Type B pancreatic cell (in vitro differentiated cells): ENCODE measurements around the gene C3orf18. TPM values are rescaled to one million over a fixed set of nuclear protein-coding genes. Genes with fewer than 3 reads are reported as not detected.

ENCODE experiments used
- DNase-seq: peaks from one replicate; pipeline ENCODE4 v3.0.0; 2021; ENCODE audit warnings: mixed read lengths; ENCODE audit not compliant: unreplicated experiment; ENCODE audit errors: extremely low spot score
- H3K27ac Mint-ChIP-seq: 2 replicates; pipeline ENCODE4 v1.8.0; 2021; ENCODE audit warnings: mild to moderate bottlenecking, mixed read lengths
- H3K27me3 Mint-ChIP-seq: 2 replicates; pipeline ENCODE4 v1.8.0; 2021; ENCODE audit warnings: mixed read lengths
- H3K36me3 Mint-ChIP-seq: 2 replicates; pipeline ENCODE4 v1.8.0; 2021; ENCODE audit warnings: mixed read lengths
- H3K4me1 Mint-ChIP-seq: one replicate; pipeline ENCODE4 v1.8.0; 2021; ENCODE audit warnings: mixed read lengths; ENCODE audit not compliant: unreplicated experiment
- H3K4me3 Mint-ChIP-seq: 2 replicates; pipeline ENCODE4 v1.8.0; 2021; ENCODE audit warnings: mild to moderate bottlenecking, mixed read lengths
- H3K9me3 Mint-ChIP-seq: 2 replicates; pipeline ENCODE4 v1.8.0; 2021; ENCODE audit warnings: mixed read lengths
- total RNA-seq: library from RNA; stranded (reverse); gene quantifications from 2 replicates; pipeline ENCODE4 v1.2.1, GENCODE V29; 2021; ENCODE audit warnings: low replicate concordance
- TF ChIP-seq, protein P1 (sequence below): fragments of 200-600 bp; sonication (generic); conservative IDR thresholded peaks from 2 replicates; pipeline ENCODE4 v1.5.0; 2021; ENCODE audit warnings: antibody characterized with exemption, mild to moderate bottlenecking

The C3orf18 gene
- total RNA-seq, 1 donor from 2014 or later, result 11.9 TPM

DNA sequence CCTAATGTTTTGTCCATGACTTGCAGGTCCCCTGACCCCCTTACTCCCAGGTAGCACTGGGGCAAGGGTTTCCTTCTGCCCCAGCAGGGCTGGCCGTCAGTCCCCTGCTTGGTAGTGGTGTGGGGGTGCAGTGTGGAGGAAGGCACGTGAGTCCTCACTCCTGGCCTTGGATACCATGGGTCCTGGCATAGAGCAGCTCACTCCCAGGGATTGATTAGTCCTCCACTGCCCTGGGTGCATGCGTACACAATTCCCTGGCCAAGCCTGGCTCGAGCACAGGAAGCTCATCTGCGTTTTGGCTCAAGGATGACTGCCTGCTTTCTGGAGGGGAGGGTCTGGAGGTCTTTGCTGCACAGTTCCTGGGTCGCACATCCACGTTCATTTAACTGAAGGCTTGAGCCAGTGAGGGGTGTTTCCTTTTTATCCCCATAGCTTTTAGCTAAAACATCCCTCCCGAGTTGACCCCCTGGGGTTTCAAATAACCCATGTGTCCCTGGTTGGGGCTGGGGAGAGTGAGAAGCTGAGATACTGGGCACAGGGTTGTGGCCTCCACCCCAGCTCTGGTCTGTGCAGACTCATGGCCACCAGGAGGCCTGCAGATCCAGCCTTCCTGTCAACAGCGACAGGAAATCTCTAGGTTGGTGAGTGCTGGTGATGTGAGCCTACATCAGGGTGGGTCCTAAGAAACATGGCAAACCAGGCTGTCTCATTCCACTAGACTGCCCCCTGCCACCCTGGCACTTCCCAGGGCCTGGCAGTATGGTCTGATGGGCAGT, 13.3 kb upstream of the C3orf18 start:
- Mint-ChIP-seq H3K4me3 (no peak overlapping the region), H3K27me3 (no peaks in the 10 kb centered on the region), H3K4me1 (no peaks in the 10 kb centered on the region), H3K9me3 (no peaks in the 10 kb centered on the region), H3K36me3 (no peaks in the 10 kb centered on the region), H3K27ac (no peak overlapping the region)
- TF ChIP-seq, protein P1, sequence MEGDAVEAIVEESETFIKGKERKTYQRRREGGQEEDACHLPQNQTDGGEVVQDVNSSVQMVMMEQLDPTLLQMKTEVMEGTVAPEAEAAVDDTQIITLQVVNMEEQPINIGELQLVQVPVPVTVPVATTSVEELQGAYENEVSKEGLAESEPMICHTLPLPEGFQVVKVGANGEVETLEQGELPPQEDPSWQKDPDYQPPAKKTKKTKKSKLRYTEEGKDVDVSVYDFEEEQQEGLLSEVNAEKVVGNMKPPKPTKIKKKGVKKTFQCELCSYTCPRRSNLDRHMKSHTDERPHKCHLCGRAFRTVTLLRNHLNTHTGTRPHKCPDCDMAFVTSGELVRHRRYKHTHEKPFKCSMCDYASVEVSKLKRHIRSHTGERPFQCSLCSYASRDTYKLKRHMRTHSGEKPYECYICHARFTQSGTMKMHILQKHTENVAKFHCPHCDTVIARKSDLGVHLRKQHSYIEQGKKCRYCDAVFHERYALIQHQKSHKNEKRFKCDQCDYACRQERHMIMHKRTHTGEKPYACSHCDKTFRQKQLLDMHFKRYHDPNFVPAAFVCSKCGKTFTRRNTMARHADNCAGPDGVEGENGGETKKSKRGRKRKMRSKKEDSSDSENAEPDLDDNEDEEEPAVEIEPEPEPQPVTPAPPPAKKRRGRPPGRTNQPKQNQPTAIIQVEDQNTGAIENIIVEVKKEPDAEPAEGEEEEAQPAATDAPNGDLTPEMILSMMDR, result no peak
- no peak for DNase-seq

DNA sequence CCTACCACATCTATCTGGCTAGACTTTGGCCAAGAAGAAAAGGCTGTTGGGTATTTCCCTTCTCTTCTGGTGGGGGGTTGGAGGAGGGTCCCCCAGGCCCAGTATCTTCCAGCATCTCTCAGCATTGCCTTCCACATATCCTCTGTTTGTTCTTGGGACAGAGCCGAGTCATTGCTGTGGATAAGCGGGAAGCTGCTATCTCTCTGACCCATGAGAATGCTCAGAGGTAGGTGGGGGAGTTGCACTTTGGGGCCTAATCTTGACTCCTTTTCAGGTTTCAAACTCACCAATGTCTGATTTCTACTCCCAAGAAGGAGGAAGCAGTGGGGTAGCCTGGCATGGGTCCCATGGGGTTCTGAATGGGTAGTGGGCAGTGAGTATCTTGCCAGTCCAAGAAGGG, 9.8 kb upstream of the C3orf18 start:
- Mint-ChIP-seq H3K9me3 (no peaks in the 10 kb centered on the region), H3K36me3 (no peaks in the 10 kb centered on the region), H3K27ac (no peak overlapping the region), H3K4me3 (no peak overlapping the region), H3K27me3 (no peaks in the 10 kb centered on the region), H3K4me1 (no peaks in the 10 kb centered on the region)
- DNase-seq, result no peak
- TF ChIP-seq, protein P1, result no peak

DNA sequence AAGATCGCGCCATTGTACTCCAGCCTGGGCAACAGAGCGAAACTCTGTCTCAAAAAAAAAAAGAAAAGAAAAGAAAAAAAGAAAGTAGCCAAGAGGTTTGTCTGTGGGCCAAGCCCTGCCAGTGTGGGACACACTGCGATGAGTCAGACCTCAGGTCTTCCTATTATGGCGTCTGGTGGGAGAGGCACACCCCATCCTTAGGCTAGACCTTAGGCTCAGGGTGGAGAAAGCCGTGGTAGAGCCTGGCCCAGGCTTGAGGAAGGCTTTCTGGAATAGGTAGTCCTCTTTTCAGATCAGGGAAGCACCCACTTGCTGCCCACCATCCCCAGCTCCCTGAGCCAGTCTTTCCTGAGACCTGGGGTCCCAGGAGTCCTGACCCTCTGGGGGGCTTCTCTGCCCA, 7.8 kb upstream of the C3orf18 start:
- TF ChIP-seq, protein P1, result no peak
- no peaks in the 10 kb centered on the region for H3K36me3 Mint-ChIP-seq
- no peaks in the 10 kb centered on the region for H3K9me3 Mint-ChIP-seq
- peaks cover 4% of the 10 kb centered on the region for H3K4me1 Mint-ChIP-seq
- H3K4me3 Mint-ChIP-seq, result no peak overlapping the region
- no peak overlapping the region for H3K27ac Mint-ChIP-seq
- no peaks in the 10 kb centered on the region for H3K27me3 Mint-ChIP-seq
- no peak for DNase-seq

DNA sequence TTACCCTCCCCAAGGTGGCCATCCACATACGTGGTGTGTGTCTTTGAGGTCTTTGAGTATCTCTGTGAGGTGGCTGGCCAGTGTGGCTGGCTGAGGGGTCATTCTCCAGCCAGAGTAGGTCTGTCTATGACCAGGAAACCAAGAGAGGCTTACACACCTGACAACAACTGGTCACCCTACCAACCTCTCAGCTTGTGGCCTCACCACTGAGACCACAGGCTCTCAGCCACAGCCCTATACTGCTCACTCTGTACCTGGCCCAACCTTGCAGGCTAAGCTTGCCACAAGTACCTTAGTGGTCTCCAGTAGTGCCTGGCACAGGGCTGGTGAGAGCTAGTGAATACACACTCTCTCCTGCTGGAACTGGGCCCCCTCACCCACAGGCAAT, 6.9 kb upstream of the C3orf18 start:
- H3K4me1 Mint-ChIP-seq, result peaks cover 8% of the 10 kb centered on the region
- no peak overlapping the region for H3K27ac Mint-ChIP-seq
- no peaks in the 10 kb centered on the region for H3K27me3 Mint-ChIP-seq
- TF ChIP-seq, protein P1, result no peak
- H3K9me3 Mint-ChIP-seq, result no peaks in the 10 kb centered on the region
- no peak overlapping the region for H3K4me3 Mint-ChIP-seq
- no peaks in the 10 kb centered on the region for H3K36me3 Mint-ChIP-seq
- DNase-seq, result no peak

DNA sequence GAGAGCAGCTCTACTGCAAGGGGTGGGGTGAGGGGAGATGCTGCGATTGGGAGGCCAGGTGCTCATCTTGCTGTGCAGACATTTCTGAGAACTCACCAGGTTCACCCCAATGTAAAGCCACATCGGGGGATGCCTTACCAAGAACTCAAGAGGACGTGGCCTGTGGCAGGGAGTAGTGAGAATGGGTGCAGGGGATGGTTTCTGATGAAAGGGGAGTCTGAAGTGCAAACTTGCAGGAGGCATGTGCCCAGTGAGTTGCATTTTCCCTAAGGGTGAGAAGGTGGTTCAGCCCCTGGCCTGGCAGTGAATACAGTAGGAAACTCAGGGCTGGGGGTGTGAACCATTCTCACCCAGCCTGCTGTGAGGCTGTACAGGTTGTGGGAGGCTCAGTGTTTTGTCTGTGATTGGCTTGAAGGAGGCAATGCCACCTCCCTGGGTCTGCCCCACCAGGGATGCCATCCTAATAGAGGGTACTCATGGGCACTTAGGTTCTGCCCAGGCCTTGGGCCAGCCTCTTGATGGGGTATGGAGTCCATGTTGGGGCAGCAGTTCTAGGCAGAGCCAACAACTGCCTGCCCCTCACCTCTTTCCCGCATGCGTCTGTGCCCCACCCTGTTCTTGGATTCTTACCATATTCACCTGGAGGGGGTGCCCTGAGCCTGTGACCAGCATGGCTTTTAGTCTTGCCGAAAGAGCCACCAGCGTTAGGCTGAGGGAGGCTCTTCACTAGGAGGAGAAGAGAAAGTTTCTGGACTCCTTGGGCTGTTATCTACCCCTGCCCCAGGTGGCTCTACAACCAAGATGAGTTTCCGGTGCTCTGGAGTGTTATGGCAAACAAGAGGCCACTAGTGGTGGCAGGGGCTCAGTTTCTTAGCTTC, 6.3 kb upstream of the C3orf18 start:
- Mint-ChIP-seq H3K4me3 (no peak overlapping the region), H3K27ac (no peak overlapping the region), H3K36me3 (no peaks in the 10 kb centered on the region), H3K9me3 (no peaks in the 10 kb centered on the region), H3K4me1 (peaks cover 8% of the 10 kb centered on the region), H3K27me3 (no peaks in the 10 kb centered on the region)
- TF ChIP-seq, protein P1, result no peak
- no peak for DNase-seq
